ENCODE results near the gene RNF186. TPM values are rescaled to one million over a fixed set of nuclear protein-coding genes. Genes with fewer than 3 reads are reported as not detected.

RNF186 gene
- total RNA-seq, 4 donors from 2014 or later: 10.5 to 174 (median 63.2) TPM

GRCh38 chr1:19774180-19774785 is 40.8 kb downstream of the RNF186 start:
- DNase-seq: no peak
- intact Hi-C loops (cut with DNase I; ENCODE audit: low total_unique reads): no loop called here
- Histone ChIP-seq H3K27me3 (no peaks in the 10 kb centered on the region), H3K9me3 (no peaks in the 10 kb centered on the region), H3K36me3 (peaks cover 0 to 25% (median 9%) of the 10 kb centered on the region in 4 donors), H3K4me3 (no peak overlapping the region), H3K4me1 (no peaks in the 10 kb centered on the region), H3K27ac (no peak overlapping the region)
- 64% methylated on average over 5 to 6 of the region's 6 CpGs for WGBS, 2 donors (ENCODE audit: low coverage in 1 of 2)
- TF ChIP-seq POLR2A (IDR thresholded peaks at IDR 0.05): no peak
- TF ChIP-seq EP300 (IDR thresholded peaks at IDR 0.05; ENCODE audit: low read depth): no peak
- no peak for TF ChIP-seq POLR2AphosphoS5 (IDR thresholded peaks at IDR 0.05)
- TF ChIP-seq CTCF (IDR thresholded peaks at IDR 0.05): no peak
- in situ Hi-C loops (cut with MboI; ENCODE audit: low pct_ligation_motif_present in 1 of 4, low pct_unique_long_range_greater_than_20kb in 1 of 4, low sequenced_read_pairs in 3 of 4): no loop called here

DNA sequence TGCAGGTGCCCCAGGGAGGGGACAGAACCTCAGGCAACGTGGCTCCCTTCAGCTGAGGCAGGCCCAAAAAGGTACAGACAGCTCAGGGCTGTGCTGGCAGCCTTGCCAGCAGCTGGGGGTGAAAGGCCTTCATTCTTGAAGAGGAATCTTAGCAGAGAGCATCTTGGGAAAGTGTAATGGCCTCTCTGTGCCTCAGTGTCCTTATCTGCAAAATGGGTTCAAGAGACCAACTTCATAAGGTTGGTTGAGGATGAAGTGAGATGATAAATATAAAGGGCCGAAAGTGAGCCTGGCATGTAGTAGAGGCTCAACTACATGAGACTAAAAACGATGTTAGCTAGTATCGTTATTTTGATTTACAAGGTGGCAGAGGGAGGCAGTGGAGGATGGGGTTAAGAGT is 41.6 kb downstream of the RNF186 start:
- H3K4me1 ChIP-seq: no peaks in the 10 kb centered on the region
- H3K9me3 ChIP-seq: no peaks in the 10 kb centered on the region
- TF ChIP-seq POLR2A (IDR thresholded peaks at IDR 0.05) (no peak), CTCF (IDR thresholded peaks at IDR 0.05) (no peak), POLR2AphosphoS5 (IDR thresholded peaks at IDR 0.05) (no peak), EP300 (IDR thresholded peaks at IDR 0.05; ENCODE audit: low read depth) (no peak)
- in situ Hi-C loops (cut with MboI; ENCODE audit: low pct_ligation_motif_present in 1 of 4, low pct_unique_long_range_greater_than_20kb in 1 of 4, low sequenced_read_pairs in 3 of 4): no loop called here
- intact Hi-C loops (cut with DNase I; ENCODE audit: low total_unique reads): no loop called here
- no peak for DNase-seq
- no peaks in the 10 kb centered on the region for H3K27me3 ChIP-seq
- peaks cover 0 to 19% (median 8%) of the 10 kb centered on the region in 4 donors for H3K36me3 ChIP-seq
- H3K27ac ChIP-seq: no peak overlapping the region
- 73 to 83% methylated on average over 4 of the region's 4 CpGs for WGBS, 2 donors (ENCODE audit: low coverage in 1 of 2)
- H3K4me3 ChIP-seq: no peak overlapping the region

GRCh38 chr1:19772053-19772452 is 43.0 kb downstream of the RNF186 start:
- WGBS, 2 donors (ENCODE audit: low coverage in 1 of 2): 82 to 100% methylated on average over 1 to 9 of the region's 9 CpGs
- intact Hi-C loops (cut with DNase I; ENCODE audit: low total_unique reads): no loop called here
- Histone ChIP-seq H3K4me3 (no peak overlapping the region), H3K27ac (no peak overlapping the region), H3K4me1 (no peaks in the 10 kb centered on the region), H3K9me3 (no peaks in the 10 kb centered on the region), H3K36me3 (peaks cover 0 to 15% (median 6%) of the 10 kb centered on the region in 4 donors), H3K27me3 (no peaks in the 10 kb centered on the region)
- DNase-seq: no peak
- TF ChIP-seq POLR2AphosphoS5 (IDR thresholded peaks at IDR 0.05): no peak
- TF ChIP-seq POLR2A (IDR thresholded peaks at IDR 0.05): no peak
- no peak for TF ChIP-seq CTCF (IDR thresholded peaks at IDR 0.05)
- no peak for TF ChIP-seq EP300 (IDR thresholded peaks at IDR 0.05; ENCODE audit: low read depth)
- in situ Hi-C loops (cut with MboI; ENCODE audit: low pct_ligation_motif_present in 1 of 4, low pct_unique_long_range_greater_than_20kb in 1 of 4, low sequenced_read_pairs in 3 of 4): no loop called here

DNA sequence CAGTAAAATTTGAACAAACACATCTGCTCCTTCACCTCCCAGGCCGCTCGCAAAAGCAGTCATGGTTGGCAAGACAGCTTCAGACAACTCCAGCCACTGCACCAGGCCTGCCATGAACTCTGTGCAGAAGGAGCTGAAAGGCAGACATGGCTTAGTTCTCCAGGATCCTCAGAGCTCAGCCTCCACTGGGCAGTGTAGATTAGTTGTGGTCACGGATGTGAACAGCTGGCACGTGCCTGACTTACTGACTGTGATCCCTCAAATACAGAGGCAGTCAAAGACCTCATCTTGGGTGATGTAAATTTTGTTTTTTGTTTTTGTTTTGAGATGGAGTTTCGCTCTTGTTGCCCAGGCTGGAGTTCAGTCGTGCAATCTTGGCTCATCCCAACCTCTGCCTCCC is 43.7 kb downstream of the RNF186 start:
- H3K27me3 ChIP-seq: no peaks in the 10 kb centered on the region
- TF ChIP-seq EP300 (IDR thresholded peaks at IDR 0.05; ENCODE audit: low read depth): no peak
- no peak for TF ChIP-seq POLR2A (IDR thresholded peaks at IDR 0.05)
- TF ChIP-seq POLR2AphosphoS5 (IDR thresholded peaks at IDR 0.05): no peak
- no peak for TF ChIP-seq CTCF (IDR thresholded peaks at IDR 0.05)
- 88 to 94% methylated on average over 4 to 6 of the region's 6 CpGs for WGBS, 2 donors (ENCODE audit: low coverage in 1 of 2)
- H3K36me3 ChIP-seq: peaks cover 0 to 16% (median 8%) of the 10 kb centered on the region in 4 donors
- no peaks in the 10 kb centered on the region for H3K9me3 ChIP-seq
- intact Hi-C loops (cut with DNase I; ENCODE audit: low total_unique reads) (no loop called here), in situ Hi-C loops (cut with MboI; ENCODE audit: low pct_ligation_motif_present in 1 of 4, low pct_unique_long_range_greater_than_20kb in 1 of 4, low sequenced_read_pairs in 3 of 4) (no loop called here)
- no peak overlapping the region for H3K27ac ChIP-seq
- no peak overlapping the region for H3K4me3 ChIP-seq
- no peak for DNase-seq
- no peaks in the 10 kb centered on the region for H3K4me1 ChIP-seq

Data from transverse colon (tissue), 4 donors.